Caki2 (cell line): Measurements from ENCODE around the gene APBB2. TPM values are rescaled to one million over a fixed set of nuclear protein-coding genes. Genes with fewer than 3 reads are reported as not detected.

Experiments
- DNase-seq: peaks from one replicate; pipeline ENCODE4 v3.0.0-alpha.2; 2015; ENCODE audit warnings: low read depth
- in situ Hi-C: cut with HindIII; loops from 2 replicates; pipeline ENCODE4 v1.10.0; 2016; ENCODE audit warnings: low sequenced_read_pairs, low pct_unique_long_range_greater_than_20kb, mixed read lengths
- total RNA-seq: library from RNA; depleted of rRNA; stranded (reverse); fragments of >200 nt; shearing (Covaris generic); gene quantifications from 2 replicates; pipeline ENCODE4 v1.2.3, GENCODE V29; 2014; ENCODE audit warnings: low replicate concordance

Gene APBB2
- total RNA-seq, 1 experiment from 2014 or later: 19.8 TPM

DNA sequence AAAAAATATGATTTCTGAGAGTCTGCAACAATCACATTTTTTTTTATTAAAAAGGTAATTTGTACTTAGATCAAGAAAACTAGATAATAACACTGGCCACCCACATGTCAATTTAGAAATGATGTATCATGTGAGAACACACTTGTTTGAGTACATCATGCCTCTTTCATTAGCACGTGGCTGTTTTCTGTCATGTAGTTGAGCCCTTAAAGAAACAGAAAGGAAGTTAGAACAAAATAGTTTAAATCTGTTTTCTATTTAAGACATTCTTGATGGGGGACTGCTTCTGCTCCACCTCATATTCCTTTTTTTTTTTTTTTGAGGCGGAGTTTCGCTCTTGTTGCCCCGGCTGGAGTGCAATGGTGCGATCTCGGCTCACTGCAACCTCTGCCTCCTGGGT lies 257.1 kb downstream of the APBB2 start:
- in situ Hi-C loops: loop anchor here (25.0 kb wide), 1 partner anchor 255 kb away; the partner anchor contains the start of gene APBB2
- no peak for DNase-seq

DNA sequence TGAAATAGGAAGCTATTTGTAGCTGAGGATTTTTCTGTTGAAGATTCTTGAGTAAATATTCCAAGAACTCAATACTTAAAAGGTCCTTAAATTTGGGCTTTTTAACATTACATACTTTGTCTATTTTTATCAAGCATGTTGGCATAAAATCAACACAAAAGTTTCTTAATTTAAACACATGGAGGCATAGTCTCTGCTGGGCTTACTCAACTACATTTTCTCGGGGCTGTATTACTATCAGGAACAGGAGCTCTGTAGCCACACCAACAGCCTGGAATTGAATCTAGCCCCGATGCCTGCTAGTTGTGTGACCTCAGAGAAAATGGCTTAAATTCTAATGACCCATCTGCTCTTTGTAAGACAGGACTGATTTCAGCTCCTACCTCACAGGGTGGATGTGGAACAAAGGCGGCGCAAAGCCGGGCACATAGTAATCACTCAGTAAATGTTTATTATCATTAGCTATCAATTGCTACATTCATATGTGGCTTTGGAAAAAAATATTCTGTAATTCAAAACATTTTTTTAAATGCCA lies 257.6 kb downstream of the APBB2 start:
- in situ Hi-C loops: loop anchor here (25.0 kb wide), 1 partner anchor 256 kb away; the partner anchor contains the start of gene APBB2
- DNase-seq: no peak

GRCh38 chr4:40954088-40954668 lies 260.2 kb downstream of the APBB2 start:
- DNase-seq: no peak
- in situ Hi-C loops: loop anchor here (25.0 kb wide), 1 partner anchor 258 kb away; the partner anchor contains the start of gene APBB2

GRCh38 chr4:40953283-40954087 lies 260.9 kb downstream of the APBB2 start:
- DNase-seq: no peak
- in situ Hi-C loops: loop anchor here (25.0 kb wide), 1 partner anchor 259 kb away; the partner anchor contains the start of gene APBB2

DNA sequence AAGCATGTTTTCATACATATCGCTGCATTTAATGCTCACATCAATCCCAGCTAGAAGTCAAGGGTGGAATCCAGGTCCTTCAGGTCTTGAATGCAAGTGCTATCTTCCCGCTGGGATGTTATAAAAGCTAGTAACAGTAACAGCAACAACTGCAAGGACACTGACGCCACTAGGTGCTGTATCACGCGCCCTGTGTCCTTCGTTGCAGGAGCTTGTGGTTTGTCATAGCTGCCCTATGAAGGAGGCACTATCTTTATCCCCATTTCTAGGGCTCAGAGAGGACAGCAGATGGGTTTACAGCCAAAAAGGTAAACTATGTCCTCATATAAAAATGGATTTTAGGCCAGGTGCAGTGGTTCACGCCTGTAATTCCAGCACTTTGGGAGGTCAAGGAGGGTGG lies 261.7 kb downstream of the APBB2 start:
- in situ Hi-C loops: loop anchor here (25.0 kb wide), 1 partner anchor 260 kb away; the partner anchor contains the start of gene APBB2
- DNase-seq: no peak

DNA sequence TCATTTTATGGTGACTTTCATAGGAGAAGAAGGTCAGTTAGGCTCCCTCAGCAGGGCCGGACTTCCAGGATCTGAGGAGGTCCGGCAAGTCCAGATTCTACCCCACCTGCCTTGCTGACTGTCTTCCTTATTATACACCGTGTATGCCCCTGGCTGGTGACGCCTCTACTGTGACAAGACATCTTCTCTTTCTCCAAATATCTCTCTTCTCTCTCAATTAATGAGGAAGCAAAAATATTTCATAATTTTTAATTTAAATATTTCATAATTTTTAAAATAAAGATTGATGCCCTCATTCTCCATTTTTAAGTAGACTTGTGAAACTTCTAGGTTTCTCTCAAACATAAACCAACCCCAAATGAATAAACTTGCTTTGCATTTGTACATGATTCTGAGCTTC lies 262.1 kb downstream of the APBB2 start:
- in situ Hi-C loops: loop anchor here (25.0 kb wide), 1 partner anchor 260 kb away; the partner anchor contains the start of gene APBB2
- no peak for DNase-seq

DNA sequence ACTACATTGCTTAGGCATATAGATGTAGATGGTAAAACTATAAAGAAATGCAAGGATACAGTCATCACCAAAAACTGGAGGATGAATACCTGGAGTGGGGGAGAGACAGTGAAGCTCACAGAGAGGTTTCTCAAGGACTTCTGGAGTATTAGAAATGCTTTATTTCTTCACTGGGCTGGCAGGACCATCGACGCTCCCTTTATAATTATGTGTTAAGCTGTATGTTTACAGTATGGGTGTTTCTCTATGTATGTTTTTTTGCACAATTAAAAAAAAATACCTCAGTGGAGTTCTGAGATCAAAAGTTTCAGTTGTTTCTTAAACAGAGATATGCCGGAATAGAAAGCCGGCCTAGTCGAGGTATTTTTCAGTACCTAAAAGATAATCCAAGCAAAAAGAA lies 263.3 kb downstream of the APBB2 start:
- in situ Hi-C loops: loop anchor here (25.0 kb wide), 1 partner anchor 261 kb away; the partner anchor contains the start of gene APBB2

DNA sequence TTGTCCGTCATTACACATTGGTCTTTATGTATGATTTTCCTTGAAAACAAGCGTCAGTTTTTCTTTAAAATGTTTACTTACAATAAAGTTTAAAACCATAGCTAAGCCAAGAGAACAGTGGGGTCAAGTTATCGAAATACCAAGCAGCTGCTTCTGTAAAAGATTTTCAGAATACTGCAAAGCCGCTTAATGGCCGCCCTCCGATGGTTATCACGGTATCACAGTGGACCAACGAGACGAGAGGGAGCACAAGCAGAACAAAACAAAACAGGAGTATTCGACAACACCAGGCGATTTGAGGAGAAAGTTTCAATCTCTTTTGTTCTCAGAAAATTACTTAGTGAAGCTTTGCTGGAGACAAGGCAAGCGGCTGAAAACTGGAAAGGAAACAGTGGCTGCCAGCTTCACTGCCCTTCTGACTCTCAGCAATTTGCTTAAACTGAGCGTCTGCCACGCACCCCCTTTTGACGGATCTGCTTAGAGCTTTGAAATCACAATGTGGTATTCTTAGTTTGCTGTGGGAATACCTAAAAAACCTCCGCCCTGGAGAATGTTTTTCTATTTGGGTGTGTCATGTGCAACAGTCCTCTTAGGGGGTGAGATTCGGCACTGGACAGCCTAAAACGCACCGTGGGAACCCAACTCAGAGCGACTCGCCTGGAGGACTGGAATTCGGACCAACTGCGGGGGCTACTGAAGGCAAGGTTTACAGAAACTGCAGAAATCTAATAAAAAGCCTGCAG lies 264.8 kb downstream of the APBB2 start:
- DNase-seq: no peak
- in situ Hi-C loops: loop anchor here (25.0 kb wide), 1 partner anchor 263 kb away; the partner anchor contains the start of gene APBB2

More for the DNA sequence above, 263.3 kb downstream of the APBB2 start:
- no peak for DNase-seq

- DNase-seq: no peak
- in situ Hi-C loops: no loop called here
Measured at GRCh38 chr4:40948014-40948413, 266.3 kb downstream of the APBB2 start.

- in situ Hi-C loops: no loop called here
- no peak for DNase-seq
Measured at GRCh38 chr4:40946652-40947051, 267.7 kb downstream of the APBB2 start.

DNA sequence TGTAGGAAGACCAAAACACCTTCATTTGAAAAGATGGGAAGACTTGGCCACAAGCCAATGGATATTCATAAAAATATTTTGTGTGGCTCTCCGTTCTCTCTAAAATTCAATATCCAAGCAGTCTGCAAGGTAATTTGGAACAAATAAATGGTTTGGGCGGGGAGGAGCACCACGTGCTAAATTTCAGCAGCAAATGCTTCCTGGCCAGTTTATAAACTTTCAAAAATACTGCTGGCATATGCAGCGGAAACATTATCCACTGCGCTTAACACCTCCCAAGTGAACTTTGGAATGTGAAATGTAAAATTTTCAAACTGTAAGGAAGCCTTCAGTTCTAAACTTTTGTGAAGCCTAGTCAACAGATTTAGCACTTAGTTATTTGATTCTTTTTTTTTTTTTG lies 273.6 kb downstream of the APBB2 start:
- in situ Hi-C loops: no loop called here
- DNase-seq: no peak

- DNase-seq: no peak
- in situ Hi-C loops: no loop called here
Measured at GRCh38 chr4:40940317-40940741, 274.0 kb downstream of the APBB2 start.

DNA sequence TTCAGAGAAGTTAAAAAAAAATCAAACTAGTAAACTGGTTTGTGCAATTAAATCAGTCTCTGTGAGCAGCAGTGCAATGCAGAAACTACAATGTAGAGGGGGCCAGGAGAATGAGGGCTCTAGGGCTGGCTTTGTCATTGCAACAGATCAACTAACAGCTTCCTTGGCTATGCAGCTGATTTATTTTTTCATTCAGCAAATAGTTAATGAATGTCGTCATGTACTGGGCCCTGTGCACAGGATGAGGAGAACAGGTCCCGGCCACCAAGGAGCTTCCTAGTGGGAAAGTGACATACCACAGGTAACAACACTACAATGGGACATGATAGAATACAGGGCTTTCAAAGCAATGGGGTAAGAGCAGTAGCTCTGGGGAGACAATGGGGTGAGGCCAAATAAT lies 274.5 kb downstream of the APBB2 start:
- in situ Hi-C loops: no loop called here

DNA sequence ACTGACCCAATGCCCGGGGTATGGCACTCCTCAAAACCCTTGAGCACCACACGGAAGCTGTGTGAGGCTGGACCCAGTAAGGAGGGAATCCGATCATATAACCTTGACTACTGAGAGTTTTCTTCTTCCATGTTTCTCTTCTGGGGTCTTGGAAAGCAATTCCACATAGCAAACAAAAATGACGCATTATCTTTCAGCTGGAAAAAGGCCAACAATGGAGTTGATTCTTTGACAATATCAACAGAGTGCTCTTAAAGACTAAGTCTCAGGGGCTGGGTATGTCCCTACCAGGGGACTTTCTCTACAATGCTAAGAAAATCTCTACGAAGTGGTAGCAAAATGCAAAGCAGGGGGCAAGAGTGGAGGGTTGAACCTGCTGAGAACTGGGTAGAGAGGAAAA lies 276.0 kb downstream of the APBB2 start:
- in situ Hi-C loops: no loop called here
- no peak for DNase-seq

More for the DNA sequence above, 274.5 kb downstream of the APBB2 start:
- no peak for DNase-seq

DNA sequence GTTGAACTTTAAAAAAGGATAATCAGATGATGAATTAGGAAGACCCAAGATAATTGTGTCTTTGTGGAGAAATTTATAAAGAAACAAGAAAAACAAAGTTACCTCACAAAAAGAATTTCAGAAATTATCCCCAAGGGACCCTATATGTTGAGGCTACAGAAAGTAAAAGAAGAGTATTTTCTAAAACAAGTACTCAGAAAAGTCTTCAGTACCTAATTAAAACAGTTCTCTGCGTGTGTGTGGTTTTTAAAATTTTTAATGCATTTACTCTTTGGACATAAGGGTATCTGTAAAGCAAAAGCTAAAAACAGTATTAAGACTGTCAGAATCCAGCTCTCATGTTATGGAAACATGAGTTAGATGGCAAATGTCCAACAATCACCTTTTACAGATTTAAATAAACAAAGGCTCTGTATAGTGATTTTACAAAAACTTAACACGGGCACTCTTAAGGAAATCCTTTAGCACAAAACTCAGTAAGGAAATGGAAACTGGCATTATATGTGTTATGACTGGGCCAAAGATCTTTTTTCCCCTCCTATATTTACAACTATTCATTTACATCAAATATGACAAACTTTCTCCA lies 277.1 kb downstream of the APBB2 start:
- in situ Hi-C loops: no loop called here
- DNase-seq: no peak

DNA sequence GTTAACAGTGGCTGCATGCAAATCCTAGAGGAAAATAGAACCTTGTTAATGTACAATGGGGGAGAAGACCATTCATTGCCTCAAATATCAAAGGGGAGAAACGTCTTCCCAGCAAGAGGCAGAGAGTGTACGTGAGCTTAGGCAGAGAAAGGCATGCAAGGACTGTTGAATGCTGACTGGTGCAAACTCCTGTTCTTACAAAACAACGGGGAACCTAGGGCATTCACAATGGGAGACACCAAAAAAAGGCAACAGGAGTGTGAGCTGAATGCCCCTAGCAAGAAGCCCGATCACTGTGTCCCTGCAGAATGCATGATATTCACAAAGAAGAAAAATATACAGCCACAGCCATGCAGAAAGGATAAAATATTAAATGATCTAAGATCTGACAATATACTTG lies 279.7 kb downstream of the APBB2 start:
- in situ Hi-C loops: no loop called here
- no peak for DNase-seq

DNA sequence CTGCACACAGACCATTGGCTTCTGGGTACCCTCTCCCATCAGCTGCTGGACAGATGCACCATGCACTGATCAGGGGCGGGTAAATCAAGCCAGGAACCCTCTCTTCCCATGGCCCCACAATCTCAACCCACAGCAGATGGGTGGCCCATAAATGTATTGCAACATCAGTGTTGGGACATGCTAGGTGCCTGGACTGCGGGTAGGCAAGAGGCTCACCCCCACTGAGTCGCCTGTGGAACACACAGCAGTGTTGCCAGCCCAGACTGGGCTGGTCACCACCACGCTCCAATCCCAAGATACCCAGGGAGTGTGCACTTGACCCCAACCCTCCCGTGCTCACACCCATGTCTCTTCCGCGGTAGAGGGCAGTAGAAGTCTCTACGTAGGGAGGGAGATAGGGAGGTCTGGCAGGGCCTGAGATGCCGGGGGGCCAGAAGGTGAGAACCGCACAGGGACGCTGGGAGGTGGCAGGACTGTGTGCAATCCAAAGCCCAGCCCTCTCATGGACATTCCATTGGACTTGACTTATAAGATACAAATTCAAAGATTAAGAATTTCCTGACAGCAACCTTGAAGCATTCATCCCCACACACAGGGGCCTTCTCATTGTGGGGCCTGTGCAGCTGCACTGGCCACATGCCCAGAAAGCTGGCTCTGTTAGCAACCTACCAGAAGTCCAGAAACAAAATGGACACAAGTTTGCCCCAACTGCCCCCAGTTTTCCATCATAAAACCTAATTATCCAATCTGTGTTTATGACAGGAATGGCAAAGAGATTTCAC lies 280.9 kb downstream of the APBB2 start:
- in situ Hi-C loops: no loop called here
- no peak for DNase-seq
